GM12891 (cell line): ENCODE results near the gene NAA20.

Experiments
- POLR2A ChIP-seq: IDR thresholded peaks from 2 replicates; pipeline ENCODE4 v1.6.1; 2011; ENCODE audit warnings: low read depth, low read length, control low read depth
- POLR2AphosphoS5 ChIP-seq: IDR thresholded peaks from 2 replicates; pipeline ENCODE4 v1.6.1; 2011; ENCODE audit warnings: low read depth, low read length, control low read depth
- SPI1 ChIP-seq: IDR thresholded peaks from 2 replicates; pipeline ENCODE4 v1.6.1; 2011; ENCODE audit warnings: low read depth, low read length, control low read depth
- TAF1 ChIP-seq: IDR thresholded peaks from 2 replicates; pipeline ENCODE4 v1.6.1; 2011; ENCODE audit warnings: low read depth, low read length, control low read depth

DNA sequence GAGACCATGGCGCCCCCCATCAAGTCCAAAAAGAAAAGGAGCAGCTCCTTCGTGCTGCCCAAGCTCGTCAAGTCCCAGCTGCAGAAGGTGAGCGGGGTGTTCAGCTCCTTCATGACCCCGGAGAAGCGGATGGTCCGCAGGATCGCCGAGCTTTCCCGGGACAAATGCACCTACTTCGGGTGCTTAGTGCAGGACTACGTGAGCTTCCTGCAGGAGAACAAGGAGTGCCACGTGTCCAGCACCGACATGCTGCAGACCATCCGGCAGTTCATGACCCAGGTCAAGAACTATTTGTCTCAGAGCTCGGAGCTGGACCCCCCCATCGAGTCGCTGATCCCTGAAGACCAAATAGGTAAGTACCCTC, 41.7 kb upstream of the NAA20 start:
- TF ChIP-seq POLR2AphosphoS5 = no peak
- no peak for TF ChIP-seq POLR2A
- no peak for TF ChIP-seq SPI1
- no peak for TF ChIP-seq TAF1
